ENCODE data around the gene OR6M1. TPM values are rescaled to one million over a fixed set of nuclear protein-coding genes. Genes with fewer than 3 reads are reported as not detected.

Gene OR6M1
- total RNA-seq, 2 donors from 2014 or later = not detected

DNA sequence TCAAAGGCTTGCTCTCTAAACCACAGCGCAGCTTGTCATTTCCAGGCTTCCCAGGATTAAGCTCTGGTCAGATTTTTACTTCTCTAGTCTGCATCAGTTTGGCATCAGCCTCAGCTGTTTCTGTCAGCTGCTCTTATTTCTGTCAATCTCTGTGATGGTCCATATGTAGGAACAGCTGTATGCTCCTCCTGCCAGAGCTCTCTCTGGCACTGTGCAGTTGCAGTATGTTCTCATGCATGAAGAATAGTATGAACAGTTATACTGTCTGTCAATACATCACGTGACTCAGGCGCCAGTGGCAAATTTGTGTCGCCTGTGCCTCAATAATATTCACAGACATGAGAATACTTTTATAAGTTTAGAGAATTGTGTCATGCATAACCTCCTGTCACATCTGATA is 6.7 kb downstream of the OR6M1 start:
- H3K27me3 Mint-ChIP-seq = peaks cover 11 to 12% of the 10 kb centered on the region in 2 donors
- no peaks in the 10 kb centered on the region for H3K4me1 Mint-ChIP-seq (ENCODE audit: low read depth in 2 of 2)
- DNase-seq (ENCODE audit: low spot score) (no peak), ATAC-seq (no peak)
- H3K9me3 Mint-ChIP-seq = no peaks in the 10 kb centered on the region
- no peak overlapping the region for H3K4me3 Mint-ChIP-seq
- H3K27ac Mint-ChIP-seq = no peak overlapping the region
- no peaks in the 10 kb centered on the region for H3K36me3 Mint-ChIP-seq

DNA sequence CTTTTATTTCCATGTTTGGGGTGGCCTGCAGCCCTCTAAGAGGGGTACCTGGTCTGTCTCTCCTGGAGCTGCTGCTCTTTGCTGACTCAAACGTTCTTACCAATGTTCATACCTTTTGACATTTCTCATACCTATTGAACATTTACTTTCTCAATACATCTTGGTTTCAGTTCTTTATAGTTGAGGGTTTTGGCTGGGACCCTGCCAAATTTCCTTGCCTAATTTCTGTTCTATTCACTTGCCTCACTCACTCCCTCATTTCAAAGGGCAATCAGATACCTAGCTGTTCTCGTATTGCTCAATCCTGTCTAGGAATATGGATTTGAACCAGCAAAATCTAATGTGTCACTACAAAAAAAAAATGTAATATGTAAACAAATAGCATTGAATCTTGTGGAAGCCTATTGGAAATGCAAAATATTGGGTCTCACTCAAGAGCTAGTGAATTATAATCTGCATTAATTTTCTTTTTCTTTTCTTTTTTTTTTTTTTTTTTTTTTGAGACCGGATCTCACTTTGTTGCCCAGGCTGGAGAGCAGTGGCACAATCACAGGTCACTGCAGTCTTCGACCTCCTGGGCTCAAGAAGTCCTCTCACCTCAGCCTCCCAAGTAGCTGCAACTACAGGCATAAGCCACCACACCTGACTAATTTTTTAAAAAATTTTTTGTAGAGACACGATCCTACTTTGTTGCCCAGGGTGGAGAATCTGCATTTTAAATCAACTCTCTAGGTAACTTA is 7.5 kb downstream of the OR6M1 start:
- Mint-ChIP-seq H3K27ac (no peak overlapping the region), H3K9me3 (no peaks in the 10 kb centered on the region), H3K4me3 (no peak overlapping the region), H3K4me1 (ENCODE audit: low read depth in 2 of 2) (no peaks in the 10 kb centered on the region), H3K27me3 (peaks cover 12 to 15% of the 10 kb centered on the region in 2 donors), H3K36me3 (no peaks in the 10 kb centered on the region)
- DNase-seq (ENCODE audit: low spot score) = no peak
- ATAC-seq = no peak

DNA sequence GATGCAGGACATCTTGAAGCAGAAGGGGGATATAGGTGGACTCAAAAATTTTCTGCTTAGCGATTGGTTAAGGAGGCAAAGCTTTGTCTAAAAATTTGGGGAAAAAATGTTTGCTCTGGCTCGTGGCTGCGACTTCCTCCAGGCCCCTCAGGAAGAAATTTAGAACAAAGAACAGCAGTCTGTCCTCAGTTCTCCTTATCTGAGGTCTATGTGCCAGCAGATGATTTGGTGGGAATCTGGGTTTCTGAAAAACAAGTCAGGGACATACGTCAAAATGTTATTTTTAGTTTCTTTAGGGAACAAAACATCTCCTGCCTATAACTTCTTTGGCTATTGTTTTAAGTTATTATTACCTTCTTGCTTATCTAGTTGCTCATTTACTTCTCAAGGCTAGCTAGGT is 8.1 kb downstream of the OR6M1 start:
- Mint-ChIP-seq H3K27me3 (peaks cover 13 to 15% of the 10 kb centered on the region in 2 donors), H3K27ac (no peak overlapping the region), H3K4me1 (ENCODE audit: low read depth in 2 of 2) (no peaks in the 10 kb centered on the region), H3K36me3 (no peaks in the 10 kb centered on the region), H3K4me3 (no peak overlapping the region), H3K9me3 (no peaks in the 10 kb centered on the region)
- DNase-seq (ENCODE audit: low spot score) (no peak), ATAC-seq (no peak)

DNA sequence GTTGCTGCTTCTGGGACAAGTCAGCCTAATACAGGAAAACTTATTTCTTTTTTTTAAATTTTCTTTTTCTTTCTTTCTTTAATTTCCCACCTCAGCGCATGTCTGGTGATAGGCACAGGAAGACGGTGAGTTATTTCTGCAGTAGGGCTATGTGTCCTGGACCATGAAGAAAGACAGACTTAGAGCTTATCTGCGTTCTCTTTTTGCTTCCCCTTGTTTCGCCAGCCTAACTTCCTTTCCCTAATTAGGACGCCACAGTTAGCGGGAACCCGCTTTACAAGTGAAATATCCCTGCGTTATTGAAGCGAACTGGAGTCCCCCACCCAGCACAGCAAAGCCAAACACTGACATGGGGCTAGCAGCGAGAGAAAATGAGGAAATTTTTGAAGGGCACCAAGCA is 8.6 kb downstream of the OR6M1 start:
- no peak overlapping the region for H3K27ac Mint-ChIP-seq
- H3K4me1 Mint-ChIP-seq (ENCODE audit: low read depth in 2 of 2) = no peaks in the 10 kb centered on the region
- DNase-seq (ENCODE audit: low spot score) (no peak), ATAC-seq (no peak)
- H3K9me3 Mint-ChIP-seq = no peaks in the 10 kb centered on the region
- H3K27me3 Mint-ChIP-seq = peaks cover 17 to 18% of the 10 kb centered on the region in 2 donors
- no peaks in the 10 kb centered on the region for H3K36me3 Mint-ChIP-seq
- no peak overlapping the region for H3K4me3 Mint-ChIP-seq

DNA sequence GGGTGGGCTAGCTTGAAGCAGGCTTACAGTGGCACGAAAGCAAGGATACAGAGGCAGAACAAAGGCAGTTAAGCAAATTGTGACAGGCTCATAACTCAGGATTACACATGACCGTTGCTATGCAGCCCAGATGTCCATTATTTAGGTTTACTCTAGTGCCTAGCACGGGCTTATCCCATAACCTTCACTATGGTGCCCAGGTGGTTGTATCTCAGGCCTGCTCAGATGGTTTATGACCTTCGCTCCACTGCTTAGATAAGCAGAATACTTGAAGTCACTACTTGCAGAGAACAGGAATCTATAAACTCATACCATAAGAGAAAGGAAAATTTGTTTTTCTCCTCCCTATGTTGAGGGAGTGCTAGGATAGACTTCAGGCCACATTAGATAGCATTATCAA is 9.0 kb downstream of the OR6M1 start:
- Mint-ChIP-seq H3K9me3 (no peaks in the 10 kb centered on the region), H3K4me1 (ENCODE audit: low read depth in 2 of 2) (no peaks in the 10 kb centered on the region), H3K27me3 (peaks cover 17 to 18% of the 10 kb centered on the region in 2 donors), H3K36me3 (no peaks in the 10 kb centered on the region), H3K4me3 (no peak overlapping the region), H3K27ac (no peak overlapping the region)
- no peak for DNase-seq (ENCODE audit: low spot score)
- no peak for ATAC-seq

DNA sequence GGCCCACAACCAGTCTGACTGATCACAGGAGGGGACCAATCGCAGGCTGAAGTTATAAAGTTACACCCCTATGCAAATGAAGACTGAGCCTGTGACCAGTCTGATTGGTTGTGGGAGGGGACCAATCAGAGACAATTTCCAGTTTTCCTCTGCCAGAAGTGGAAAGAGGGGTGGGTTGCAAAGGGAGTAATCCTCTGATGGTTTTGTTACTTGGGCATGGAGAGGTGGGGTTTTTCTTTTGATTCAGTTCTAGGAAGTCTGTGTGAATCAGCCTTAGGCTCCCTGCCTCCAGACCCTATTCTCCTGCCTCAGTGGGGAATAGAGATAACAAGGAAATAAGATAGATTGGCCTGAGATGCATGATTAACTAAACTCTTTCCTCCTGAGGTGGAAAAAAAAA is 9.9 kb downstream of the OR6M1 start:
- Mint-ChIP-seq H3K27ac (no peak overlapping the region), H3K27me3 (peaks cover 12 to 18% of the 10 kb centered on the region in 2 donors), H3K4me3 (no peak overlapping the region), H3K36me3 (no peaks in the 10 kb centered on the region), H3K9me3 (no peaks in the 10 kb centered on the region), H3K4me1 (ENCODE audit: low read depth in 2 of 2) (no peaks in the 10 kb centered on the region)
- DNase-seq (ENCODE audit: low spot score) (no peak), ATAC-seq (no peak)

DNA sequence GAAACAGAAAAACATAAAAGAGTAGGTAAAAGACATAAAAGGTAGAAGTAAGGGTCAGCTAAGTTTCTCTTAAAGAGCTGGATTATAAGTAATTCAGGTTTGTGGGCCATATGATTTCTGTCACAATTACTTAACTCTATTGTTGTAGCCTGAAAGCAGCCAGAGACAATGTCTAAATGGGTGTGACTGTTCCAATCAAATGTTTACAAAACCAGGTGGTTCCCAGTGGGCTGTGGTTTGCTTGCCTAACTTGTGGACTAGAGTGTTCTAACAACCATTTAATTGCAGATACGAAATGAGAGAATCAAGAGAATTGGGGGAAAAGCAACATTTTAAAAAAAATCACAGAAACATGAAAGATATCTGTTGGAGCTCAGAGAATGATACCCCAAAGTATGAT is 22.6 kb downstream of the OR6M1 start:
- peaks cover 8 to 60% of the 10 kb centered on the region in 2 donors for H3K27me3 Mint-ChIP-seq
- DNase-seq (ENCODE audit: low spot score) (no peak), ATAC-seq (no peak)
- no peak overlapping the region for H3K4me3 Mint-ChIP-seq
- peaks cover 9% of the 10 kb centered on the region for H3K36me3 Mint-ChIP-seq
- no peaks in the 10 kb centered on the region for H3K4me1 Mint-ChIP-seq (ENCODE audit: low read depth in 2 of 2)
- no peak overlapping the region for H3K27ac Mint-ChIP-seq
- H3K9me3 Mint-ChIP-seq = peaks cover 3% of the 10 kb centered on the region

DNA sequence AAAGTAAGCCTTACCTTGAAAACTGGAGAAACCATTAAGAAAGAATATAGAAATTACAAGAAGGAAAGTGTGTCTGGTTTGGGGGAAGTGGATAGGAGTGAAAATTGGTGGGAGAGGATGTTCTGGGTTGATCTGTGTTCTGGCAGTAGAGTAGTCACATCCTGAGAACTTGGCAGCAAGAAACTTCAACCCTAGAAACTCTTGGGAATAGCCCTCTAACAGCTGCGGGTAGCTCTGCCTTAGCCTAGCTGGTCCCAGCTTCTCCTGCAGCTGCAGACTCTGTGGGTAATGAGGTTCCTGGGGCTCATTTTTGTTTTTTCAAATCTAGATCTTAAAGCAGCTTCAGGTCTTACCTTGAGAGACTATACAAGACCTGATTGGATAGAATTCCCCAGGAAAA is 27.6 kb downstream of the OR6M1 start:
- Mint-ChIP-seq H3K4me3 (no peak overlapping the region), H3K27ac (no peak overlapping the region), H3K27me3 (peaks cover 5 to 37% of the 10 kb centered on the region in 2 donors), H3K4me1 (ENCODE audit: low read depth in 2 of 2) (no peaks in the 10 kb centered on the region), H3K9me3 (no peaks in the 10 kb centered on the region), H3K36me3 (no peaks in the 10 kb centered on the region)
- DNase-seq (ENCODE audit: low spot score) (no peak), ATAC-seq (no peak)

DNA sequence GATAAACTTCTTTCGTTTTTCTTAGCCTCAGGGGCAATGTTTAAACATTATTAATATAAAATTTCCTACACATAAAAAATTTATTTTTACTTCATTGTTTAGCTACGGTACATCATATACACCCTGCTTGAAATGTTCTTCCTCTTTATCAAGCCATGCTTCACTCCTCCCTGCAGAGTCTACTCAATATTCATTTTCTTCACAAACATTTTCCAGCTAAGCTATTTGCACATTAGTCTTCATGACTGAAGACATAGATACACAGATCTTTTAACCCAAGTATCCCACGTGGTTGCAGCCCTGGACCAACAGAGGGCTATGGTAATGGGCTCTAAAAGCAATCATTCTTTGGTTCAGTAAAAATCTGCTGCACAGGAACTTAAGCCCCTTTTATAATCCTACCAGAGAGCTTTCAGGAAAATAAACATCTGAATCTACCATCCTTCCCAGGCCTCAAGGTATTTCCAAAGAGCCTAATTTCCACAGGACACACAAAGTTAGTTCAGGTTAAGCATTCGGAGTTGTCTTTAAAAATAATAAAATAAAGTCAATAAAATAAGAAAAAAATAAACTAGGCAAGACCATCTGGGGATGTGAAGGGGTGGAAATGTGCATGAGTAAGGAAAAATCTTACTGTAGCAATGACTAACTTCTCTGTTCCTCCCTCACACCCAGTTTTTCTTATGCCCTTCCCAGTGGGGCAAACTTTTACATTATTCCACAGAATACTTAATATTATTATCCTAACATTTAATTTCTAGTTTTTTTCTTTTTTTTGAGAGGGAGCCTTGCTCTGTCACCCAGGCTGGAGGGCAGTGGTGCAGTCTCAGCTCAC is 30.2 kb downstream of the OR6M1 start:
- Mint-ChIP-seq H3K4me1 (ENCODE audit: low read depth in 2 of 2) (no peaks in the 10 kb centered on the region), H3K4me3 (no peak overlapping the region), H3K27ac (no peak overlapping the region), H3K36me3 (no peaks in the 10 kb centered on the region), H3K9me3 (no peaks in the 10 kb centered on the region), H3K27me3 (peaks cover 7 to 23% of the 10 kb centered on the region in 2 donors)
- ATAC-seq (no peak), DNase-seq (ENCODE audit: low spot score) (no peak)

DNA sequence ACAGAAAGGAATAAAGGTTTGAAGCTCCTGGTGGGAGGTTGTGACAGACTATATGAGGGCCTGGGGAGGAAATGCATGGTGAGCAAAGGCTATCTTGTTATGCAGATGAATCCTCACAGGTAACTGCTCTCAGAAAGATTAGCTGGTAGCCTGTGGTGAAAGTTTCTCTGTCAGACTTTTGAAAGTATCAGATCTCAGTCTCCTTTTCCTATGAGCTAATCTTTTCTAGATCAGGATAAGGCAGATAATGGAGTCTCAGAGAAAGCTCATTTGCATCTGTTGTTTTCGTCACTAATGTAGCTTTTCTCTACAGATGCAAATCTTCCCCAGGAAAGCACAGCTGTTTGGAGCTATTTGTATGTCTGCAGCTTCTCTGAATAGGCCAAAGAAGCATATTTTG is 30.9 kb downstream of the OR6M1 start:
- Mint-ChIP-seq H3K27ac (no peak overlapping the region), H3K4me1 (ENCODE audit: low read depth in 2 of 2) (no peaks in the 10 kb centered on the region), H3K27me3 (peaks cover 7 to 21% of the 10 kb centered on the region in 2 donors), H3K36me3 (no peaks in the 10 kb centered on the region), H3K4me3 (no peak overlapping the region), H3K9me3 (no peaks in the 10 kb centered on the region)
- no peak for DNase-seq (ENCODE audit: low spot score)
- no peak for ATAC-seq

DNA sequence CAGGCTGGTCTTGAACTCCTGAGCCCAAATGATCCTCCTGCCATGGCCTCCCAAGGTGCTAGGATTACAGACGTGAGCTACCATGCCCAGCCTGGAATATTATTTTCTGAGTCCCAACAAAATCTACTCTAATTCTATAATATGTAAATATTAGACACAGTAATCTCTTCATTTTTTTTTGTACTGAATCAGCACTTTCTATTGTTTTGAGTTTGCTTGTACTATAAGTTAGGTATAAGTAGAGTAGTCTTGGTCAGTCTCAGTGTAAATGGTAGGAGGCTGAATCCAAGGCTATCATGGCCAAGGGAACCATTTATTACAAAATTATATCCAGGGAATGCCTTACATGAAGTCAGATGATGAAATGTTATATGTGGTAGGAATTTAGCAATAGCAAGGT is 32.2 kb downstream of the OR6M1 start:
- Mint-ChIP-seq H3K9me3 (no peaks in the 10 kb centered on the region), H3K4me3 (no peak overlapping the region), H3K27ac (no peak overlapping the region), H3K4me1 (ENCODE audit: low read depth in 2 of 2) (no peaks in the 10 kb centered on the region), H3K27me3 (peaks cover 9 to 15% of the 10 kb centered on the region in 2 donors), H3K36me3 (no peaks in the 10 kb centered on the region)
- ATAC-seq = no peak
- DNase-seq (ENCODE audit: low spot score) = no peak

DNA sequence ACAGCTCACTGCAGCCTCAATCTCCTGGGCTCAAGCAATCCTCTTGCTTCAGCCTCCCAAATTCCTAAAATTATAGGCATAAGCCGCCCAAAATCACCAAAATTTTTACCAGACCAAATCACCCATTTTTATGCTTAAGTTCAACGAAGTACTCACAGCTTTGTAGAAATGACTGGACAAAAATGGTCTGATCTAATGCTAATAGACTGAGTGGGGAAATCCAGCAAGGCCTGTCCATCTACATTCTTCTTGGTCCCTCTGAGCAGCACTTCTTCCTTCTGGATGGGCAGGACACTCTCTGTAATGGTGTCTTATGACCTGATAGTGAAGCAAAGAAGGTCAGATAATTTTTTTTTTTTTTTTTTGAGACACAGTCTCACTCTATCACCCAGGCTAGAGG is 33.1 kb downstream of the OR6M1 start:
- no peak overlapping the region for H3K27ac Mint-ChIP-seq
- DNase-seq (ENCODE audit: low spot score) (no peak), ATAC-seq (no peak)
- H3K36me3 Mint-ChIP-seq = no peaks in the 10 kb centered on the region
- H3K9me3 Mint-ChIP-seq = no peaks in the 10 kb centered on the region
- no peak overlapping the region for H3K4me3 Mint-ChIP-seq
- H3K27me3 Mint-ChIP-seq = peaks cover 7 to 15% of the 10 kb centered on the region in 2 donors
- no peaks in the 10 kb centered on the region for H3K4me1 Mint-ChIP-seq (ENCODE audit: low read depth in 2 of 2)

DNA sequence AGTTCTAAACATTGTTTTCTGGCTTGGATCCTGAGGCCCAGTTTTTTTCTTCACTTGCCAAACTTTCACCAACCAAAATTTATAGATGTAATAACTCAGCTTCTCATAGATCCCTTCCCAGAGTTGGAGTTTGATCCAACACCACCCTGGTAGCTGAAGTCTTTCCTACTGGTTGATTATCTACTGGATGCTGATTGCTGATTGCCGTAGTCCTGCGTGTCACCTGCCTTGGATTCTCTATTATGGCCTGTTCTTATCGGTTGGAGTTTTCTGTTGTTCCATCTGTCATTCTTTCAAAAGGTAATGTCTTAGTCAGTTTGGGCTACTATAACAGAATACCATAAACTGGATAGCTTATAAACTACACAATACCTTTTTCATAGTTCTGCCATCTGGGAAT is 34.5 kb downstream of the OR6M1 start:
- no peak overlapping the region for H3K27ac Mint-ChIP-seq
- no peak for DNase-seq (ENCODE audit: low spot score)
- H3K9me3 Mint-ChIP-seq = no peaks in the 10 kb centered on the region
- H3K36me3 Mint-ChIP-seq = no peaks in the 10 kb centered on the region
- peaks cover 10 to 24% of the 10 kb centered on the region in 2 donors for H3K27me3 Mint-ChIP-seq
- ATAC-seq = no peak
- H3K4me1 Mint-ChIP-seq (ENCODE audit: low read depth in 2 of 2) = no peaks in the 10 kb centered on the region
- H3K4me3 Mint-ChIP-seq = no peak overlapping the region

DNA sequence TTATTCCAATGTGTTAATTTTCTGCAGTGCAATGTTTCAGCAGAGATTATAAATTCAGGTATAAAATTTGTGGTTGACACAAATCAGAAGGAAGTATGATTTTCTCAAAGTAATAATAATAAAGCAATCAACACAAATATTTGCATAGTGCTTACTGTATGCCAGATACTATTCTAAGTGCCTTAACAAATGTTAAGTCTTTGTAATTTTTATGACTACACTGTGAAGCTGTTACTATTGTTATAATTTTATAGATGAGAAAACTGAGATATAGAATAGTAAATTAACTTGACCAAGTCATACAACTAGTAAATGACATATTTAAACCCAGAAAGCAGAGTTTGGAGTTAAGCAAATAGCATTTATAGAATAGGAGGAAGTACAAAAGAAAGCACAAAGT is 35.4 kb downstream of the OR6M1 start:
- Mint-ChIP-seq H3K4me1 (ENCODE audit: low read depth in 2 of 2) (no peaks in the 10 kb centered on the region), H3K27ac (no peak overlapping the region), H3K9me3 (no peaks in the 10 kb centered on the region), H3K4me3 (no peak overlapping the region), H3K36me3 (no peaks in the 10 kb centered on the region), H3K27me3 (peaks cover 10 to 30% of the 10 kb centered on the region in 2 donors)
- ATAC-seq (no peak), DNase-seq (ENCODE audit: low spot score) (no peak)
